H9 (cell line): ENCODE data around the gene GATAD1. TPM values are rescaled to one million over a fixed set of nuclear protein-coding genes. Genes with fewer than 3 reads are reported as not detected.

Source experiments
- DNase-seq: peaks from one replicate; pipeline ENCODE4 v3.0.0-alpha.2; 2017
- H2AFZ ChIP-seq: one replicate; pipeline ENCODE4 v1.6.1; 2013; ENCODE audit warnings: mild to moderate bottlenecking, low read length, control low read depth, moderate library complexity
- H2AK5ac ChIP-seq: 2 replicates; pipeline ENCODE4 v1.6.1; 2013; ENCODE audit warnings: low read length, control low read depth, mixed read lengths; ENCODE audit not compliant: insufficient read length
- H2BK120ac ChIP-seq: one replicate; pipeline ENCODE4 v1.6.1; 2013; ENCODE audit warnings: low read depth, mild to moderate bottlenecking, low read length, control low read depth, inconsistent platforms; ENCODE audit not compliant: poor library complexity, severe bottlenecking
- H2BK12ac ChIP-seq: 2 replicates; pipeline ENCODE4 v1.6.1; 2013; ENCODE audit warnings: low read length, control low read depth, mixed read lengths, low read depth; ENCODE audit not compliant: insufficient read length
- H2BK15ac ChIP-seq: 2 replicates; pipeline ENCODE4 v1.6.1; 2013; ENCODE audit warnings: low read depth, low read length, control low read depth
- H2BK20ac ChIP-seq: one replicate; pipeline ENCODE4 v1.6.1; 2013; ENCODE audit warnings: low read depth, mild to moderate bottlenecking, low read length, control low read depth, inconsistent platforms; ENCODE audit not compliant: poor library complexity, severe bottlenecking
- H2BK5ac ChIP-seq: 2 replicates; pipeline ENCODE4 v1.6.1; 2013; ENCODE audit warnings: low read length, control low read depth, mixed read lengths; ENCODE audit not compliant: insufficient read length
- H3K14ac ChIP-seq: 2 replicates; pipeline ENCODE4 v1.6.1; 2013; ENCODE audit warnings: low read length, control low read depth; ENCODE audit not compliant: insufficient read depth
- H3K18ac ChIP-seq: 2 replicates; pipeline ENCODE4 v1.6.1; 2013; ENCODE audit warnings: low read depth, mild to moderate bottlenecking, mixed read lengths, low read length, control low read depth; ENCODE audit not compliant: insufficient read length
- H3K23ac ChIP-seq: 2 replicates; pipeline ENCODE4 v1.6.1; 2013; ENCODE audit warnings: low read length, control low read depth, mixed read lengths, low read depth; ENCODE audit not compliant: insufficient read length
- H3K23me2 ChIP-seq: 2 replicates; pipeline ENCODE4 v1.6.1; 2013; ENCODE audit warnings: low read depth, mild to moderate bottlenecking, mixed read lengths, low read length, control low read depth; ENCODE audit not compliant: insufficient read length, poor library complexity, severe bottlenecking
- H3K27ac ChIP-seq: 2 replicates; pipeline ENCODE4 v1.5.1; 2013; ENCODE audit warnings: low read length, control low read depth, mixed read lengths, low read depth; ENCODE audit not compliant: insufficient read length
- H3K27me3 ChIP-seq: 2 replicates; pipeline ENCODE4 v1.6.1; 2013; ENCODE audit warnings: low read length, control low read depth, inconsistent platforms; ENCODE audit not compliant: insufficient read depth
- H3K4ac ChIP-seq: 2 replicates; pipeline ENCODE4 v1.6.1; 2013; ENCODE audit warnings: low read depth, mild to moderate bottlenecking, control low read depth, inconsistent platforms, low read length, moderate library complexity
- H3K4me1 ChIP-seq: 2 replicates; pipeline ENCODE4 v1.6.1; 2013; ENCODE audit warnings: low read length, control low read depth, inconsistent platforms; ENCODE audit not compliant: insufficient read depth
- H3K4me2 ChIP-seq: 2 replicates; pipeline ENCODE4 v1.6.1; 2013; ENCODE audit warnings: low read length, control low read depth, mixed read lengths; ENCODE audit not compliant: insufficient read length, insufficient read depth
- H3K56ac ChIP-seq: 2 replicates; pipeline ENCODE4 v1.6.1; 2013; ENCODE audit warnings: low read depth, mild to moderate bottlenecking, mixed read lengths, low read length, control low read depth; ENCODE audit not compliant: insufficient read length
- H3K79me1 ChIP-seq: 2 replicates; pipeline ENCODE4 v1.6.1; 2013; ENCODE audit warnings: low read depth, mild to moderate bottlenecking, moderate library complexity, low read length, control low read depth, inconsistent platforms; ENCODE audit not compliant: insufficient read depth, poor library complexity, severe bottlenecking
- H3K79me2 ChIP-seq: 2 replicates; pipeline ENCODE4 v1.6.1; 2013; ENCODE audit warnings: low read length, control low read depth, inconsistent platforms; ENCODE audit not compliant: insufficient read depth
- H3K9ac ChIP-seq: 2 replicates; pipeline ENCODE4 v1.6.1; 2013; ENCODE audit warnings: low read length, control low read depth, mixed read lengths; ENCODE audit not compliant: insufficient read length; ENCODE audit errors: extremely low read depth
- H3K9me3 ChIP-seq: one replicate; pipeline ENCODE4 v1.6.1; 2013; ENCODE audit warnings: low read depth, low read length, inconsistent platforms; ENCODE audit not compliant: control insufficient read depth
- H3T11ph ChIP-seq: one replicate; pipeline ENCODE4 v1.6.1; 2013; ENCODE audit warnings: mild to moderate bottlenecking, low read length, control low read depth, inconsistent platforms
- H4K20me1 ChIP-seq: one replicate; pipeline ENCODE4 v1.6.1; 2013; ENCODE audit not compliant: control insufficient read depth, insufficient read length, insufficient read depth
- H4K5ac ChIP-seq: 2 replicates; pipeline ENCODE4 v1.6.1; 2013; ENCODE audit warnings: low read depth, mild to moderate bottlenecking, mixed read lengths, low read length, control low read depth; ENCODE audit not compliant: insufficient read length
- H4K8ac ChIP-seq: replicated peaks from 2 replicates; pipeline ENCODE4 v1.6.1; 2013; ENCODE audit warnings: low read length, control low read depth, mixed read lengths, low read depth; ENCODE audit not compliant: insufficient read length
- H4K91ac ChIP-seq: 2 replicates; pipeline ENCODE4 v1.6.1; 2013; ENCODE audit warnings: low read depth, mild to moderate bottlenecking, moderate library complexity, mixed read lengths, low read length, control low read depth; ENCODE audit not compliant: insufficient read length
- H3K27ac Mint-ChIP-seq, 3 experiments: 2 replicates in 2 of 3; 3 replicates in 1 of 3; pipeline ENCODE4 v1.8.0; 2020 to 2021; ENCODE audit warnings: mixed read lengths in 3 of 3, mild to moderate bottlenecking in 1 of 3, moderate library complexity in 1 of 3
- H3K27me3 Mint-ChIP-seq: 2 replicates; pipeline ENCODE4 v1.8.0; 2021; ENCODE audit warnings: low read depth, mild to moderate bottlenecking, moderate library complexity, mixed read lengths
- H3K36me3 Mint-ChIP-seq, 3 experiments: 2 replicates in 2 of 3; 3 replicates in 1 of 3; pipeline ENCODE4 v1.8.0; 2020 to 2021; ENCODE audit warnings: low read depth in 3 of 3, mixed read lengths in 3 of 3; ENCODE audit not compliant: insufficient read depth in 1 of 3
- H3K4me1 Mint-ChIP-seq, 2 experiments: 2 replicates each; pipeline ENCODE4 v1.8.0; 2020; ENCODE audit warnings: mixed read lengths in 2 of 2
- H3K4me3 Mint-ChIP-seq, 2 experiments: 2 replicates in 1 of 2; 3 replicates in 1 of 2; pipeline ENCODE4 v1.8.0; 2020 to 2021; ENCODE audit warnings: mild to moderate bottlenecking in 2 of 2, mixed read lengths in 2 of 2, moderate library complexity in 1 of 2
- H3K9me3 Mint-ChIP-seq, 2 experiments: 2 replicates in 1 of 2; 3 replicates in 1 of 2; pipeline ENCODE4 v1.8.0; 2020; ENCODE audit warnings: mild to moderate bottlenecking in 2 of 2, mixed read lengths in 2 of 2, moderate library complexity in 1 of 2
- CTCF ChIP-seq: fragments of 200-600 bp; sonication (generic); conservative IDR thresholded peaks from 3 replicates; pipeline ENCODE4 v1.8.0; 2021; ENCODE audit warnings: antibody characterized with exemption, mild to moderate bottlenecking
- WGBS: extraction: QIAGEN DNeasy Blood & Tissue Kit; methylation state at CpG from one replicate; pipeline ENCODE4 v1.1.7; 2013; ENCODE audit warnings: missing lambda C conversion rate, low lambda C conversion rate, mixed read lengths; ENCODE audit not compliant: insufficient read length; ENCODE audit errors: extremely low coverage; 5-methylcytosine and 5-hydroxymethylcytosine counted together
- total RNA-seq: library from RNA; stranded (reverse); gene quantifications from 2 replicates; pipeline ENCODE4 v1.2.1, GENCODE V29; 2021

The GATAD1 gene
- total RNA-seq, 1 experiment from 2014 or later: 36.5 TPM

GRCh38 chr7:92403760-92404074 is 43.6 kb upstream of the GATAD1 start:
- no peak overlapping the region for H4K5ac ChIP-seq
- H2AK5ac ChIP-seq: no peak overlapping the region
- no peaks in the 10 kb centered on the region for H3K79me1 ChIP-seq
- H3K14ac ChIP-seq: no peak overlapping the region
- DNase-seq: no peak
- no peak for TF ChIP-seq CTCF
- no peak overlapping the region for H3K4ac ChIP-seq
- H3K27me3 Mint-ChIP-seq: no peaks in the 10 kb centered on the region
- no peak overlapping the region for H2BK5ac ChIP-seq
- no peak overlapping the region for H2BK20ac ChIP-seq
- WGBS: no CpG with 5 or more reads among the region's 6 CpGs
- no peak overlapping the region for H2AFZ ChIP-seq
- no peaks in the 10 kb centered on the region for H3K9me3 Mint-ChIP-seq
- no peaks in the 10 kb centered on the region for H3K23me2 ChIP-seq
- H3K4me1 ChIP-seq: no peaks in the 10 kb centered on the region
- peaks cover 0 to 12% of the 10 kb centered on the region in 2 experiments; a peak in 1 of 4 replicates for H3K4me1 Mint-ChIP-seq
- no peak overlapping the region for H3K4me3 Mint-ChIP-seq
- H3K27ac Mint-ChIP-seq: peak overlapping the region in 2 of 3 experiments; percentile 31 to 87; a peak in 4 of 7 replicates
- no peak overlapping the region for H3T11ph ChIP-seq
- no peak overlapping the region for H3K4me2 ChIP-seq
- H3K23ac ChIP-seq: no peak overlapping the region
- no peak overlapping the region for H3K18ac ChIP-seq
- peaks cover 2% of the 10 kb centered on the region for H4K20me1 ChIP-seq
- no peak overlapping the region for H3K27ac ChIP-seq
- H4K8ac ChIP-seq: no peak overlapping the region
- peaks cover 1 to 11% (median 2%) of the 10 kb centered on the region in 3 experiments; a peak in 5 of 7 replicates for H3K36me3 Mint-ChIP-seq
- H3K79me2 ChIP-seq: no peaks in the 10 kb centered on the region
- no peak overlapping the region for H2BK15ac ChIP-seq
- H4K91ac ChIP-seq: no peak overlapping the region
- no peak overlapping the region for H3K56ac ChIP-seq
- H2BK120ac ChIP-seq: no peak overlapping the region
- no peaks in the 10 kb centered on the region for H3K27me3 ChIP-seq
- H2BK12ac ChIP-seq: no peak overlapping the region
- H3K9ac ChIP-seq: no peak overlapping the region
- H3K9me3 ChIP-seq: no peaks in the 10 kb centered on the region
